Pancreas (tissue), 10 donors: ENCODE results near the gene SAXO1. TPM values are rescaled to one million over a fixed set of nuclear protein-coding genes. Genes with fewer than 3 reads are reported as not detected.

ENCODE experiments used
- ATAC-seq, 4 donors: fragments of 200-7000 bp; cut with Tn5 transposase; one replicate each; pipeline versions ENCODE4 v1.8.0 to v1.9.1; 2020; ENCODE audit warnings: mild to moderate bottlenecking in 4 of 4, moderate library complexity in 4 of 4
- DNase-seq, 6 donors: peaks; one replicate each; pipeline ENCODE4 v3.0.0-alpha.2; 2020
- FAIRE-seq: peaks from 2 replicates; lab custom pipeline; 2012; peaks lifted over from hg19 to GRCh38; lab: Jason Lieb, UNC
- H3K27ac ChIP-seq, 4 donors: fragments of 200-600 bp; sonication (generic); 1 replicate in 3 of 4; 2 replicates in 1 of 4; pipeline versions ENCODE4 v1.5.0 to v1.8.0; 2020
- H3K27me3 ChIP-seq, 4 donors: fragments of 200-600 bp; one replicate each; pipeline ENCODE4 v1.8.0; 2021
- H3K36me3 ChIP-seq, 3 donors: fragments of 200-600 bp; sonication (generic) in 1 of 3; one replicate each; pipeline versions ENCODE4 v1.5.0 to v1.8.0; 2020 to 2021
- H3K4me1 ChIP-seq, 3 donors: fragments of 200-600 bp; one replicate each; pipeline ENCODE4 v1.8.0; 2021
- H3K4me3 ChIP-seq, 4 donors: fragments of 200-600 bp; sonication (generic) in 2 of 4; one replicate each; pipeline versions ENCODE4 v1.5.0 to v1.8.0; 2020 to 2021
- H3K9me3 ChIP-seq, 4 donors: fragments of 200-600 bp; one replicate each; pipeline ENCODE4 v1.8.0; 2021
- whole genome bisulfite sequencing, 2 donors: extraction: QIAGEN DNeasy Blood & Tissue Kit; methylation state at CpG; one replicate each; pipeline ENCODE4 v1.1.7; 2013; 5-methylcytosine and 5-hydroxymethylcytosine counted together
- intact Hi-C, 3 donors: fragments of 100-400 bp; cut with DNase I; formaldehyde crosslinking; loops; one replicate each; pipeline versions ENCODE4 v1.11.1 to v1.14.2; 2022
- polyA plus RNA-seq, 2 donors: library from polyadenylated mRNA; stranded (reverse); fragments of 200-250 nt; gene quantifications; one replicate each; pipeline ENCODE4 v1.2.3, GENCODE V29; 2013
- total RNA-seq, 6 donors: library from RNA; stranded (reverse); fragmentation: NEBNext Ultra II Directional in 4 of 6; extraction: Animal tissue kit (Norgen Biotek cat#: 25700) in 4 of 6; gene quantifications; one replicate each; pipeline versions ENCODE4 v1.2.1 to v1.2.4, GENCODE V29; 2021 to 2023
- TF ChIP-seq, protein P1 (sequence below), 4 donors: fragments of 200-600 bp; sonication (generic) in 3 of 4; IDR thresholded peaks; one replicate each; pipeline versions ENCODE4 v1.5.0 to v1.8.0; 2021; ENCODE audit warnings: antibody characterized with exemption in 4 of 4
- donor health status: healthy with polysubstance abuse.
- donor health status: DM: no; HTN: no; CAD: no; lungs with moderate emphysema.
- donor health status: DM: no; HTN: no; CAD: no.
- donor health status: control.
- donor health status: control.
- donor health status: Bipolar disorder and iron deficiency.
- donor health status: DM: yes; HTN: yes; CAD: no.
- donor health status: DM: no; HTN: no; CAD: no.
- donor health status: DM: no; HTN: no; CAD: no.
- donor health status: DM: yes; HTN: yes; CAD: no.

The SAXO1 gene
- total and polyA plus RNA-seq, 8 donors, result 0.08 to 0.51 (median 0.14) TPM; not detected in 2

DNA sequence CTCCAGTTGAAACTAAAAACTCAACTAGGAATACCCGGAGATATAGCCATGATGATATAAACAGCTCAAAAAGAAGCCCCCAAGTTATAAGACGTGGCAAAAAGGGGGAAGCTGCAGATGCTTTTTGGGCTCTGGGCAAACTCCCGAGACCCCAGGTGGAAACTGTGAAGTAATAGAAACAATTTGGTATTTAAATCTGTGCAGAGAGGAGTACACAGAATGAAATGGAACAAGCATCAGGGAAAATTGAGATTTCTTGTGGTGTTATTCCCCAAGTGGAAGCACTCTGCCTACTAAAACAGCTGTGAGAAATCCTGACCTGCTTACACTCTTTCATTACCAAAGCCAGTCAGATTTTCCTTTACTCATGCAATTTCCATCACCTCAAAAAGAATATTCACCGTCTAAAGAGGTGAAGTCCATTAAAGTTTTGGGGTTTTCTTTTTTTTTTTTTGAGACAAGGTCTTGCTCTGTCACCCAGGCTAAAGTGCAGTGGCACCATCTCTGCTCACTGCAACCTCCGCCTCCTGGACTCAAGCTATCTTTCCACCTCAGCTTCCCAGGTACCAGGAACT, 23.5 kb downstream of the SAXO1 start:
- intact Hi-C loops, result no loop called here
- Histone ChIP-seq H3K36me3 (no peaks in the 10 kb centered on the region), H3K27ac (no peak overlapping the region), H3K27me3 (no peaks in the 10 kb centered on the region), H3K4me1 (no peaks in the 10 kb centered on the region), H3K4me3 (no peak overlapping the region), H3K9me3 (no peaks in the 10 kb centered on the region)
- FAIRE-seq, result no peak
- TF ChIP-seq, protein P1, sequence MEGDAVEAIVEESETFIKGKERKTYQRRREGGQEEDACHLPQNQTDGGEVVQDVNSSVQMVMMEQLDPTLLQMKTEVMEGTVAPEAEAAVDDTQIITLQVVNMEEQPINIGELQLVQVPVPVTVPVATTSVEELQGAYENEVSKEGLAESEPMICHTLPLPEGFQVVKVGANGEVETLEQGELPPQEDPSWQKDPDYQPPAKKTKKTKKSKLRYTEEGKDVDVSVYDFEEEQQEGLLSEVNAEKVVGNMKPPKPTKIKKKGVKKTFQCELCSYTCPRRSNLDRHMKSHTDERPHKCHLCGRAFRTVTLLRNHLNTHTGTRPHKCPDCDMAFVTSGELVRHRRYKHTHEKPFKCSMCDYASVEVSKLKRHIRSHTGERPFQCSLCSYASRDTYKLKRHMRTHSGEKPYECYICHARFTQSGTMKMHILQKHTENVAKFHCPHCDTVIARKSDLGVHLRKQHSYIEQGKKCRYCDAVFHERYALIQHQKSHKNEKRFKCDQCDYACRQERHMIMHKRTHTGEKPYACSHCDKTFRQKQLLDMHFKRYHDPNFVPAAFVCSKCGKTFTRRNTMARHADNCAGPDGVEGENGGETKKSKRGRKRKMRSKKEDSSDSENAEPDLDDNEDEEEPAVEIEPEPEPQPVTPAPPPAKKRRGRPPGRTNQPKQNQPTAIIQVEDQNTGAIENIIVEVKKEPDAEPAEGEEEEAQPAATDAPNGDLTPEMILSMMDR (IDR thresholded peaks at IDR 0.05), result no peak
- DNase-seq, result no peak
- WGBS, 2 donors, result 60 to 70% methylated on average over 5 of the region's 5 CpGs
- ATAC-seq, result no peak

DNA sequence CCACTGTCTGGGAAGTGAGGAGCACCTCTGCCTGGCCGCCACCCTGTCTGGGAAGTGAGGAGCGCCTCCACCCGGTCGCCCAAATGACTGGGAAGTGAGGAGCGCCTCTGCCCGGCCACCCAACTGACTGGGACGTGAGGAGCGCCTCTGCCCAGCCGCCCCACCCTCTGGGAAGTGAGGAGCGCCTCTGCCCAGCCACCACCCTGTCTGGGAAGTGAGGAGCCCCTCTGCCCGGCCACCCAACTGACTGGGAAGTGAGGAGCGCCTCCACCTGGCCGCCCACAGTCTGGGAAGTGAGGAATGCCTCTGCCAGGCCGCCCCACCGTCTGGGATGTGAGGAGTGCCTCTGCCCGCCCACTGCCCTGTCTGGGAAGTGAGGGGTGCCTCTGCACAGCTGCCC, 32.9 kb downstream of the SAXO1 start:
- FAIRE-seq (no peak), DNase-seq (peak in 1 of 6 donors; percentile 37), ATAC-seq (no peak)
- Histone ChIP-seq H3K27ac (no peak overlapping the region), H3K27me3 (no peaks in the 10 kb centered on the region), H3K4me3 (no peak overlapping the region), H3K4me1 (no peaks in the 10 kb centered on the region), H3K9me3 (no peaks in the 10 kb centered on the region), H3K36me3 (no peaks in the 10 kb centered on the region)
- TF ChIP-seq, protein P1 (IDR thresholded peaks at IDR 0.05), result no peak
- intact Hi-C loops, result no loop called here
- WGBS, 2 donors, result 77 to 83% methylated on average over 14 to 16 of the region's 16 CpGs

DNA sequence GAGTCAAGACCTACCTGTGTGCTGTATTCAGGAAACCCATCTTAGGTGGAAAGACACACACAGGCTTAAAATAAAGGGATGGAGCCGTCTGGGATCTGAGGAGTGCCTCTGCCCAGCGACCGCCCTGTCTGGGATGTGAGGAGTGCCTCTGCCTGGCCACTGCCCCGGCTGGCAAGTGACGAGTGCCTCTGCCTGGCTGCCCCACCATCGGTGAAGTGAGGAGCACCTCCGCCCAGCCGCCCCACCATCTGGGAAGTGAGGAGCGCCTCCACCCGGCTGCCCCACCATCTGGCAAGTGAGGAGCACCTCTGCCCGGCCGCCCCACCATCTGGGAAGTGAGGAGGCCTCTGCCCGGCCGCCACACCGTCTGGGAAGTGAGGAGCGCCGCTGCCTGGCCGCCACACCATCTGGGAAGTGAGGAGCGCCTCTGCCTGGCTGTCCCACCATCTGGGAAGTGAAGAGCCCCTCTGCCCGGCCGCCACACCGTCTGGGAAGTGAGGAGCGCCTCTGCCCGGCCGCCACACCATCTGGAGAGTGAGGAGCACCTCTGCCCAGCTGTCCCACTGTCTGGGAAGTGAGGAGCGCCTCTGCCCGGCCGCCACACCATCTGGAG, 33.7 kb downstream of the SAXO1 start:
- 80 to 92% methylated on average over 27 to 28 of the region's 28 CpGs for WGBS, 2 donors
- no peak for ATAC-seq
- H3K36me3 ChIP-seq, result no peaks in the 10 kb centered on the region
- TF ChIP-seq, protein P1 (IDR thresholded peaks at IDR 0.05), result no peak
- no peaks in the 10 kb centered on the region for H3K9me3 ChIP-seq
- H3K27ac ChIP-seq, result no peak overlapping the region
- H3K4me1 ChIP-seq, result no peaks in the 10 kb centered on the region
- no peak for DNase-seq
- no peaks in the 10 kb centered on the region for H3K27me3 ChIP-seq
- FAIRE-seq, result no peak
- H3K4me3 ChIP-seq, result no peak overlapping the region
- intact Hi-C loops, result no loop called here

DNA sequence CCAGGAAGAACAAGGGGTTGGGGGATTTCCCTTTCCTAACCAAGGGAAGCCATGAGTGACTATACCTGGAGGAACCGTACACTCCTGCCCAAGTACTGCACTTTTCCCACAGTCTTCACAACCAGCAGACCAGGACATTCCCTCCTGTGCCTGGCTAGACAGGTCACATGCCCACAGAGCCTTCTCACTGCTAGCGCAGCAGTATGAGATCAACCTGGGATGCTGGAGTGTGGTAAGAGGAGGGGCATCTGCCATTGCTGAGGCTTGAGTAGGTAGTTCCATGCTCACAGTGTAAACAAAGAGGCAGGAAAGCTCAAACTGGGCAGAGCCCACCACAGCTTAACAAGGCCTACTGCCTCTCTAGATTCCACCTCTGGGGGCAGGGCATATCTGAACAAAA, 35.9 kb downstream of the SAXO1 start:
- intact Hi-C loops, result no loop called here
- FAIRE-seq (no peak), ATAC-seq (no peak), DNase-seq (no peak)
- Histone ChIP-seq H3K27me3 (no peaks in the 10 kb centered on the region), H3K9me3 (no peaks in the 10 kb centered on the region), H3K4me3 (no peak overlapping the region), H3K27ac (no peak overlapping the region), H3K36me3 (no peaks in the 10 kb centered on the region), H3K4me1 (no peaks in the 10 kb centered on the region)
- TF ChIP-seq, protein P1 (IDR thresholded peaks at IDR 0.05), result no peak
- WGBS, 2 donors, result 62 to 71% methylated on average over 2 of the region's 2 CpGs

DNA sequence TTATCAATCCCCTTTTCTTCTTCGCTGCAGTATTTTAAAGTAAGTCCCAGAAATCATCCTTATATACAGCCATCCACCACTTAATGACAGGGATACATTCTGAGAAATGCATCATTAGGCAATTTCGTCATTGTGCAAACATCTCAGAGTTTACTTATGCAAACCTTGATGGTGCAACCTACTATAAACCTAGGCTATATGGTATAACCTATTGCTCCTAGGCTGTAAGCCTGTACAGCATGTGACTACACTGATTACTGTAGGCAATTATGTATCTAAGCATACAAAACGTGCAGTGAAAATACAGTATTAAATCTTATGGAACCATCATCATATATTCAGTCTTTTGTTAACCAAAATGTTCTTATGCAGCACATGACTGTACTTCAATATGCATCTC, 36.8 kb downstream of the SAXO1 start:
- 45 to 49% methylated on average over 3 of the region's 3 CpGs for WGBS, 2 donors
- FAIRE-seq (no peak), ATAC-seq (no peak), DNase-seq (no peak)
- TF ChIP-seq, protein P1 (IDR thresholded peaks at IDR 0.05), result no peak
- no peaks in the 10 kb centered on the region for H3K9me3 ChIP-seq
- no peaks in the 10 kb centered on the region for H3K4me1 ChIP-seq
- H3K27me3 ChIP-seq, result no peaks in the 10 kb centered on the region
- intact Hi-C loops, result no loop called here
- no peaks in the 10 kb centered on the region for H3K36me3 ChIP-seq
- no peak overlapping the region for H3K4me3 ChIP-seq
- H3K27ac ChIP-seq, result no peak overlapping the region
